H1 (cell line): Measurements from ENCODE around the gene RGCC. TPM values are rescaled to one million over a fixed set of nuclear protein-coding genes. Genes with fewer than 3 reads are reported as not detected.

Experiments
- ATF3 ChIP-seq: IDR thresholded peaks from 2 replicates; pipeline ENCODE4 v1.6.1; 2011; ENCODE audit warnings: low read depth, mild to moderate bottlenecking, low read length; ENCODE audit not compliant: insufficient read depth
- BRCA1 ChIP-seq: IDR thresholded peaks from 2 replicates; pipeline ENCODE4 v1.6.1; 2012; ENCODE audit warnings: low read depth, low read length, improper control_type of control experiment
- CBX5 ChIP-seq: fragments of 300-800, 300-1000 bp; sonication (generic); IDR thresholded peaks from 2 replicates; pipeline ENCODE4 v1.7.1; 2016; ENCODE audit warnings: antibody characterized with exemption, low read length, low read depth
- FOSL1 ChIP-seq: IDR thresholded peaks from 2 replicates; pipeline ENCODE4 v1.6.1; 2011; ENCODE audit warnings: mild to moderate bottlenecking, low read depth, low read length, moderate library complexity; ENCODE audit not compliant: insufficient read depth
- HDAC6 ChIP-seq: IDR thresholded peaks from one replicate; pipeline ENCODE4 v1.7.1; 2012; ENCODE audit warnings: low read depth, mild to moderate bottlenecking, inconsistent platforms, low read length, moderate library complexity
- JUND ChIP-seq: IDR thresholded peaks from 2 replicates; pipeline ENCODE4 v1.6.1; 2011; ENCODE audit warnings: mild to moderate bottlenecking, improper control_type of control experiment, low read length
- SP1 ChIP-seq: IDR thresholded peaks from 2 replicates; pipeline ENCODE4 v1.6.1; 2011; ENCODE audit warnings: low read depth, low read length
- USF2 ChIP-seq: IDR thresholded peaks from 2 replicates; pipeline ENCODE4 v1.6.1; 2011; ENCODE audit warnings: low read length, improper control_type of control experiment
- YY1 ChIP-seq: IDR thresholded peaks from 2 replicates; pipeline ENCODE4 v1.6.1; 2011; ENCODE audit warnings: low read depth, mild to moderate bottlenecking, low read length
- polyA plus RNA-seq, 7 experiments: library from polyadenylated mRNA; depleted of rRNA in 3 of 7; stranded (reverse) in 5 of 7; unstranded in 2 of 7; fragments of >200 nt in 5 of 7; fragments of 200-250 nt in 2 of 7; gene quantifications; 1 replicate in 5 of 7; 2 replicates in 1 of 7; 4 replicates in 1 of 7; pipeline versions ENCODE4 v1.2.1 to v1.2.3, GENCODE V29; 2011 to 2013; ENCODE audit warnings: missing spikeins in 2 of 7, mixed read lengths in 2 of 7
- total RNA-seq: library from RNA; stranded (reverse); fragmentation: NEBNext Ultra II Directional; extraction: Animal tissue kit (Norgen Biotek cat#: 25700); gene quantifications from 2 replicates; pipeline ENCODE4 v1.2.1, GENCODE V29; 2021

RGCC gene
- total and polyA plus RNA-seq, 2 of the 8 experiments (the other 6 are each of a cell fraction or from before 2014, with no cell fraction given) = 0.41 TPM; not detected in 1

- TF ChIP-seq SP1 = no peak
- TF ChIP-seq JUND = no peak
- TF ChIP-seq FOSL1 = no peak
- TF ChIP-seq CBX5 = no peak
- no peak for TF ChIP-seq ATF3
- TF ChIP-seq YY1 = no peak
- TF ChIP-seq HDAC6 = no peak
- no peak for TF ChIP-seq USF2
- no peak for TF ChIP-seq BRCA1
- TF ChIP-seq, all 59 proteins: peak for 0
Observed at GRCh38 chr13:41497436-41497835, 40.1 kb downstream of the RGCC start (continued).
